Choroid plexus epithelial cell (primary cell): ENCODE measurements around the gene ROPN1B.

Experiments
- DNase-seq: peaks from one replicate; pipeline ENCODE4 v3.0.0-alpha.2; 2010; ENCODE audit warnings: low read depth
- H3K4me3 ChIP-seq: 2 replicates; pipeline ENCODE4 v1.5.1; 2011; ENCODE audit warnings: low read depth, mild to moderate bottlenecking, control low read depth, low read length, moderate library complexity
- CTCF ChIP-seq: conservative IDR thresholded peaks from 2 replicates; pipeline ENCODE4 v1.5.1; 2011; ENCODE audit warnings: low read depth, mild to moderate bottlenecking, control low read depth, inconsistent platforms, low read length, moderate library complexity

The ROPN1B gene

DNA sequence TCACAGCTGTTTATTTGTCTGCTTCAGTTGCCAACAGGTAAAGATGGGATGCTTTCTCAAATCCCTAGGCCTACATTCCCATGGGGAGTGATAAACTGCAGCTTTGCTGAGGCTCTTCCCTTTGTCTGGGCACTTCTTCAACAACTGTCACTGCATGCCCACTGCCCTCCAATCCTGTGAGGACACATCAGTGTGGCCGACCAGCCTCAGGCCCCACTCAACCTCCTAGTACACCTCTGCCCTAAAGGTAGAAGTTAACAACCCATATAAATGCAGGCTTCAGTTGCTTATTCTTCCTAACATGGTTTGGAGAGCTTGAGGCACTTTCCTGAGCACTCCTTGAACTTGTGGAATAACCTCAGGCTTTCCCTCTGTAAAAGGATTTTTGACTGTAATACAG, 49.6 kb downstream of the ROPN1B start:
- no peak for TF ChIP-seq CTCF
- no peak for DNase-seq
- H3K4me3 ChIP-seq, result no peak overlapping the region

- no peak for DNase-seq
- H3K4me3 ChIP-seq, result no peak overlapping the region
- no peak for TF ChIP-seq CTCF
These were observed 50.0 kb downstream of the ROPN1B start for GRCh38 chr3:126018995-126019394.

- DNase-seq, result no peak
- TF ChIP-seq CTCF, result no peak
- no peak overlapping the region for H3K4me3 ChIP-seq
These were observed 50.7 kb downstream of the ROPN1B start for GRCh38 chr3:126019683-126020082.

DNA sequence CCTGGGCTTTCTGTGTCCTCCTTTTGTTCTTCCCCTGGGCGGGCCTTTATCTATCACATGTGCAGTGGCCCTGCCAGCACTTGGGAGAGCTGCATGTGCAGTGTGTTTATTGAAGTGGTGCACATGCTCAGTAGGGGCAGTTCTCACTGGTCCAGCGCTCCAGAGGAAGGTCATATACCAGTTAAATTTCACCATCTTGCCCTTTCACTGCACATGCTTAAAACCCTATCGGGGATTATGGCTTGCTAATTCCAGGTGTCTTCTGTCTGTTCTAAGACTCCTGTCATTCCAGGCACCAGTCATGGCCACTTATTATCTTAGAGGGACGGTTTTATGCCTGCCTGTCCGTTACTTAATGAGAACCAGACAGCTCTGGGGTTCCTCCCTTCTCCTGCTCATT, 52.2 kb downstream of the ROPN1B start:
- H3K4me3 ChIP-seq, result no peak overlapping the region
- DNase-seq, result no peak
- TF ChIP-seq CTCF, result no peak

DNA sequence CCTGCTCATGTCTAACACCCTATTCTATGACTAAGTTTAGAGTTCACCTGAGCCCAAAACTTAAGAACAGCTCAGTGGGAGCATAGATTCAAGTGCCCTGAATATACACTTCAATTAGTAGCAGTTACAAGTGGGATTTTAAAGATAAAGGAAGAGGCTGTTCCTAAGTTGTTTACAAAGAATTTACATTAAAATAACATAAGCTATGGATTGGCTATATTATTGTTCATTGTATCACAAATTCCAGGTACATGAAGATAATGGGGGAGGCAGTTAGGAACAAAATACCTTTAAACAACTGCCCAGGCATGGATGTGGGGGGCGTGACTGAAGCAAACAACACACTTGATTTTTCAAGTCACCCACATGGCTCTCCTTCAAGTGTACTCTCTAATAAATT, 52.7 kb downstream of the ROPN1B start:
- no peak overlapping the region for H3K4me3 ChIP-seq
- no peak for TF ChIP-seq CTCF
- no peak for DNase-seq

DNA sequence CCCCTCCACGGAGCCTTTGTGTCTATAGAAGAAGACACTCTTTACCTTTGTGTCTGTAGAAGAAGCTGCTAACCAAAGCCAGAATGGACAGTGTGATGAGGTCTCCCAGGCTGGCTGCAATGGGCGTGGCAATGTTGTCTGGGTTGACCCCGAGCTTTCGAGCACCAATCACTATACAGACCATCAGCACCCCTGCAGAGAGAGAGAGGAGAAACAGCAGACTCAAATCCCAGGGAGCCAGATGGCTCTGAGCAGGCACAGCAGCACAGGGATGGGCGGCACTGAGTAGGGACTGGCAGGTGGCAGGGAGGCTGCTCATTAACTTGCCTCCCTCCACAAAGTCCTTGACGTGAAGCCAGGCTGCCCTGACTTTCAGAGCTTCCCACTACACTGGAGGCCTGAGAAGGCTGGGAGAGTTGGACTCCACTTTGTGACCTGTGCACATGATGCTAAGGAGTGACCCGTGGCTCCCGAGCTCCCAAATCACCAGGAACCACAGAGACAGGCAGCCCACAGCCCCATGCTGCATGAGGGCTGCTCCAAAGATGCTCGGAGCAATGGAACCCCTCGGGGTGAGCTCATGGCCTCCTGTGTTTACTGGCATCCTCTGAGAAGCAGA, 53.9 kb downstream of the ROPN1B start:
- no peak overlapping the region for H3K4me3 ChIP-seq
- no peak for TF ChIP-seq CTCF
- no peak for DNase-seq

- H3K4me3 ChIP-seq, result no peak overlapping the region
- TF ChIP-seq CTCF, result no peak
- no peak for DNase-seq
These were observed 54.4 kb downstream of the ROPN1B start for GRCh38 chr3:126023390-126023789.
